Chondrocyte (in vitro differentiated cells): Measurements from ENCODE around the gene HES5. TPM values are rescaled to one million over a fixed set of nuclear protein-coding genes. Genes with fewer than 3 reads are reported as not detected.
"Not testable (repeated sequence)": the region's sequence is repeated elsewhere in the genome, so short reads cannot be mapped to it uniquely, and the experiment has no call there.

Experiments
- DNase-seq: peaks from one replicate; pipeline ENCODE4 v3.0.0; 2021; ENCODE audit warnings: mixed read lengths, low spot score
- H3K27ac Mint-ChIP-seq: one replicate; pipeline ENCODE4 v1.8.0; 2021; ENCODE audit warnings: mild to moderate bottlenecking, moderate library complexity, mixed read lengths; ENCODE audit not compliant: unreplicated experiment
- H3K27me3 Mint-ChIP-seq: 2 replicates; pipeline ENCODE4 v1.8.0; 2021; ENCODE audit warnings: low read depth, mixed read lengths
- H3K36me3 Mint-ChIP-seq: 2 replicates; pipeline ENCODE4 v1.8.0; 2021; ENCODE audit warnings: low read depth, mixed read lengths
- H3K4me1 Mint-ChIP-seq: 2 replicates; pipeline ENCODE4 v1.8.0; 2021; ENCODE audit warnings: low read depth, mild to moderate bottlenecking, mixed read lengths
- H3K4me3 Mint-ChIP-seq: one replicate; pipeline ENCODE4 v1.8.0; 2021; ENCODE audit warnings: mild to moderate bottlenecking, moderate library complexity, mixed read lengths; ENCODE audit not compliant: unreplicated experiment
- H3K9me3 Mint-ChIP-seq: 2 replicates; pipeline ENCODE4 v1.8.0; 2021; ENCODE audit warnings: low read depth, mixed read lengths
- CTCF ChIP-seq: fragments of 200-600 bp; sonication (generic); IDR thresholded peaks from 2 replicates; pipeline ENCODE4 v1.5.0; 2021; ENCODE audit warnings: antibody characterized with exemption, mild to moderate bottlenecking, moderate library complexity
- total RNA-seq: library from RNA; stranded (reverse); gene quantifications from 3 replicates; pipeline ENCODE4 v1.2.1, GENCODE V29; 2021

HES5 gene
- total RNA-seq, 1 donor from 2014 or later, result not detected

- TF ChIP-seq CTCF, result no peak
- Mint-ChIP-seq H3K4me1 (peaks cover 13% of the 10 kb centered on the region), H3K36me3 (no peaks in the 10 kb centered on the region), H3K4me3 (no peak overlapping the region), H3K27ac (no peak overlapping the region), H3K9me3 (no peaks in the 10 kb centered on the region), H3K27me3 (no peaks in the 10 kb centered on the region)
- DNase-seq, result no peak
Measured at GRCh38 chr1:2552189-2552588, 22.1 kb upstream of the HES5 start.

DNA sequence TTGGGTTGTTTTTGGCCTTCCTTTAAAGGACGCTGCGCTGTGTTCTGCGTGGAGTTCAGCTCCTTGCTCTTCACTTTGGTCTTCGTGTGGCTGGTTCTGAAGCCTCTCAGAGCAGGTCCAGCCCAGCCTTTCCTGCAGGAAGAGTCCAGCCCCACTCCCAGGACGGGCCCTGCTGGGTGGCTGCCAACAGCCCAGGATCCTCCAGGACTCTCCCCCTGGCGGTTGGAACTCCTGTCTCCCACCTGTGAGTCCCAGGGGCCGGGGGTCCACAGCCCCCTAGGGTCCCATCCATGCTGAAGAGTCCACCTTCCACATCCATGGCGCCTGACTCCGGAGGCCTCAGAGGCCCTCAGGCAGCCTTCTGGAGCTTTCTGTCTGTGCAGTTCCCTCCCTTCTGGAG is 21.5 kb upstream of the HES5 start:
- H3K4me1 Mint-ChIP-seq, result peaks cover 16% of the 10 kb centered on the region
- not testable (repeated sequence) for H3K9me3 Mint-ChIP-seq, H3K36me3 Mint-ChIP-seq

DNA sequence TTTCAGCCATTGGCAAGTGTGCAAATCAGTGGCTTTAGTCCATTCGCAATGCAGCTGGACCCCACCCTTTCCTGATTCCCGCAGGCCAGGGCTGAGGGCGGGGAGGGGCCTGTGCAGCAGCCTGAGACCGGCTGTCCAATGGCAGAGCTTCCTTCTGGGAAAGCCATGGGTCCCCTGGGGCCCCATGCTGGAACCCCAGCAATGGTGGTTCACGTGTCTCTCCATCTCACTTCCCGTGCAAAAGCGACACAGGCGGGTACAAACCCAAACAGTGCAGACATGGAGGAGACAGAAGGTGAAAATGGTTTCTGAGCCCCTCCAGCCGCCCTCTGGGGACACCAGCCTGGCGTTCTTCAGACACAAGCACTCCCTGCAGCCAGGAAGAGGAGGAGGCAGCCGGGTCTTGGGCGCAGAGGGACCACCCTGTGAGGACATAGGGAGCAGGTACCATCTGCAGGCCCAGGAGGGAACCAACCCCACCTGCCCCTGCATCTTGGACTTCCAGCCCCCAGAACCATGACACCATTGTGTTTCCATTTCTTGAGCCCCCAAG is 20.3 kb upstream of the HES5 start:
- not testable (repeated sequence) for H3K27me3 Mint-ChIP-seq, H3K9me3 Mint-ChIP-seq, H3K4me1 Mint-ChIP-seq, H3K36me3 Mint-ChIP-seq, H3K4me3 Mint-ChIP-seq, H3K27ac Mint-ChIP-seq, DNase-seq

More for the DNA sequence above, 21.5 kb upstream of the HES5 start:
- not testable (repeated sequence) for H3K27me3 Mint-ChIP-seq, H3K27ac Mint-ChIP-seq, DNase-seq, H3K4me3 Mint-ChIP-seq

GRCh38 chr1:2549367-2550029 is 19.4 kb upstream of the HES5 start:
- H3K27me3 Mint-ChIP-seq, H3K4me1 Mint-ChIP-seq, H3K27ac Mint-ChIP-seq, H3K36me3 Mint-ChIP-seq, DNase-seq, H3K4me3 Mint-ChIP-seq, H3K9me3 Mint-ChIP-seq: not testable (repeated sequence)

DNA sequence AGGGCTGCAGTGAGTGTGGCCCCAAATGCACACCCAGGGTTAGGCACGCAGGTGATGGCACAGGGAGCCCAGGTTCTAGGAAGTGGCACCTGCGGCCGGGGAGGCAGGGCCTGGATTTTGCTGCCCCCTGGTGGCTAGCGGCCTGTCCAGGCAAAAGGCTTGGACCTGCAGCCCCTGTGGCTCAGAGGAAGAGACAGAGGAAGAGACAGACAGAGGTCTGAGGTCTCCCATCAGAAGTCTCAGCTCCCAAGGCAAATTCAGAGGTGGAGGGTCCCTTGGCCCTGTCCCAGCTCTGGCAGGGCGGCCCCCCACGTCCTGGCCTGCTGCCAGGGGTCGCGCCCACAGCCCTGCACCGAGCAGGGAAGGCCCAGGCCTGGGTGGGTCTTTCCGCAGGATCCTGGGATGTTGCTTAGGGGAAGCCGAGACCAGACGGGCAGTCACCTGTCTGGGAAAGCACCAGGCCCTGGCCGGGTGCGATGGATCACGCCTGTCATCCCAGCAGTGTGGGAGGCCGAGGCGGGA is 18.1 kb upstream of the HES5 start:
- H3K9me3 Mint-ChIP-seq, result no peaks in the 10 kb centered on the region
- no peak overlapping the region for H3K4me3 Mint-ChIP-seq
- no peaks in the 10 kb centered on the region for H3K36me3 Mint-ChIP-seq
- no peak overlapping the region for H3K27ac Mint-ChIP-seq
- peak; percentile 95 for TF ChIP-seq CTCF
- peaks cover 6% of the 10 kb centered on the region for H3K4me1 Mint-ChIP-seq
- no peak for DNase-seq
- H3K27me3 Mint-ChIP-seq, result no peaks in the 10 kb centered on the region

DNA sequence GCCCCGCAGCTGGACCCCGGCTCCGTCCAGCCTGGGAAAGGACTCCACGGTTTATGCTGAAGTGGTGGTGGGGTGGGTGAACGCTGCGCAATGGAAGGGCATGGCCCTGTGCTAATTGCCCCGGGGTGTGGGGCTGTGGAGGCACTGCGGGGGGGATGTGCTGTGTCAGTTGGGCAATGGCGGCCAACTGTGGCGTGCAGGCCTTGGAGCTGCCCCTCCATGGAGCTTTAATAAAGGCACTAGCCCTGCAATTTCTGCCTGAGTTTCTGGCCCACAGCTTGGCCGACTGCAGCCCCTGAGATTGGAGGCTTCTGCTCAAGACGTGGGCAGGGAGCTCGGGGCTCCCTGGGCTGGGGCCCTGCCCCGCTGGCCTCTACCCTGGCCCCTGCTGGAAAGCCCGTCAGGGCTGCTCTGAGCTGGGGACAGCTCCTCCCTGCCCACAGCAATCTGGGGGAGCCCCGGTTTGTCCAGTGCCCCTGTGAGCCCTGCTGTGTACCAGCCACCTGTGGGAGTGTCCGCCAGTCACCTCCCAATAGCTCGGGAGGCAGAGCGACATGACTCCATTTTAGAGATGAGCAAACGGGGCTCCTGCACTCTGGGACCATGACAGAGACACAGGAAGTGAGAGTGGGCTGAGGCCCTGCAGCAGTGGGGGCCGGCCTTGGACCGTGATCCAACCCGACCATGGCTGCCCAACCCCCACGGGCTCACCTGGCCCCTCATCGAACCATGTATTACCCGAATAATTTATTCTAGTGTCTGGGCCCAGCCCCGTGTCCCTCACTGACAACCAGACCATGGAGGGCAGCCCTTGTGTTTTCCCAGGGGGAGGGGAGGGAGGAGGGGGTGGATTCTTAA is 17.4 kb upstream of the HES5 start:
- TF ChIP-seq CTCF, result no peak
- Mint-ChIP-seq H3K4me1 (peaks cover 6% of the 10 kb centered on the region), H3K4me3 (peak overlapping the region; percentile 63), H3K27me3 (no peaks in the 10 kb centered on the region), H3K27ac (no peak overlapping the region), H3K9me3 (no peaks in the 10 kb centered on the region), H3K36me3 (no peaks in the 10 kb centered on the region)
- no peak for DNase-seq
